T-cell (primary cell): ENCODE data around the gene MGAT2. TPM values are rescaled to one million over a fixed set of nuclear protein-coding genes. Genes with fewer than 3 reads are reported as not detected.
"Not testable (repeated sequence)": the region's sequence is repeated elsewhere in the genome, so short reads cannot be mapped to it uniquely, and the experiment has no call there.

Source experiments
- ATAC-seq, 4 experiments: fragments of 200-7000 bp in 3 of 4; fragments of 150-1000 bp in 1 of 4; cut with Tn5 transposase; replicated peaks in 1 of 4; 1 replicate in 3 of 4; 2 replicates in 1 of 4; pipeline ENCODE4 v1.10.0; 2021; ENCODE audit warnings: moderate library complexity in 3 of 4, mild to moderate bottlenecking in 2 of 4, moderate number of reproducible peaks in 1 of 4
- CTCF ChIA-PET, 2 donors: fragments of 300-600 bp; sonication (Branson Sonifier 250); formaldehyde crosslinking; loops; one replicate each; lab custom pipeline; 2022; ENCODE audit warnings: antibody characterized with exemption in 2 of 2; lab: Charles Lee
- POLR2A ChIA-PET, 2 donors: fragments of 300-600 bp; sonication (Branson Sonifier 250); formaldehyde crosslinking; loops; one replicate each; lab custom pipeline; 2022; ENCODE audit warnings: antibody characterized with exemption in 2 of 2; lab: Charles Lee
- DNase-seq, 35 experiments: peaks; one replicate each; pipeline versions ENCODE4 v3.0.0 to v3.0.0-alpha.2; 2013 to 2023
- H3K27ac ChIP-seq: one replicate; pipeline ENCODE4 v1.5.1; 2013; ENCODE audit warnings: low read length
- H3K27me3 ChIP-seq, 2 experiments: replicated peaks in 1 of 2; 1 replicate in 1 of 2; 2 replicates in 1 of 2; pipeline versions ENCODE4 v1.6.1 to v1.7.0; 2013; ENCODE audit warnings: low read length in 1 of 2, mixed read lengths in 1 of 2; ENCODE audit not compliant: control insufficient read depth in 2 of 2, insufficient read depth in 2 of 2; ENCODE audit errors: extremely low read depth in 1 of 2
- H3K36me3 ChIP-seq, 2 donors: 1 replicate in 1 of 2; 2 replicates in 1 of 2; pipeline versions ENCODE4 v1.6.1 to v1.7.0; 2013; ENCODE audit warnings: low read length in 1 of 2; ENCODE audit not compliant: control insufficient read depth in 2 of 2, insufficient read depth in 1 of 2; ENCODE audit errors: extremely low read depth in 1 of 2
- H3K4me1 ChIP-seq, 2 experiments: 1 replicate in 1 of 2; 2 replicates in 1 of 2; pipeline versions ENCODE4 v1.6.1 to v1.7.0; 2013; ENCODE audit warnings: low read length in 2 of 2, mixed read lengths in 1 of 2; ENCODE audit not compliant: insufficient read depth in 2 of 2, control insufficient read depth in 1 of 2; ENCODE audit errors: extremely low read depth in 1 of 2
- H3K4me3 ChIP-seq, 2 donors: 1 replicate in 1 of 2; 2 replicates in 1 of 2; pipeline versions ENCODE4 v1.5.1 to v1.7.0; 2013; ENCODE audit warnings: mild to moderate bottlenecking in 2 of 2, low read length in 1 of 2, moderate library complexity in 1 of 2; ENCODE audit not compliant: control insufficient read depth in 1 of 2; ENCODE audit errors: extremely low read depth in 1 of 2
- H3K9me3 ChIP-seq: 2 replicates; pipeline ENCODE4 v1.7.0; 2013
- H3K27ac Mint-ChIP-seq, 2 donors: one replicate each; pipeline ENCODE4 v1.8.0; 2020 to 2021; ENCODE audit warnings: mild to moderate bottlenecking in 2 of 2, mixed read lengths in 2 of 2
- H3K27me3 Mint-ChIP-seq, 2 donors: one replicate each; pipeline ENCODE4 v1.8.0; 2021 to 2022; ENCODE audit warnings: mixed read lengths in 2 of 2
- H3K36me3 Mint-ChIP-seq: one replicate; pipeline ENCODE4 v1.8.0; 2021; ENCODE audit warnings: mixed read lengths
- H3K4me1 Mint-ChIP-seq, 3 donors: one replicate each; pipeline ENCODE4 v1.8.0; 2020 to 2022; ENCODE audit warnings: mixed read lengths in 3 of 3, mild to moderate bottlenecking in 1 of 3
- H3K4me3 Mint-ChIP-seq, 3 donors: one replicate each; pipeline ENCODE4 v1.8.0; 2020 to 2022; ENCODE audit warnings: mild to moderate bottlenecking in 3 of 3, mixed read lengths in 3 of 3, moderate library complexity in 3 of 3
- H3K9me3 Mint-ChIP-seq, 3 donors: one replicate each; pipeline ENCODE4 v1.8.0; 2020 to 2022; ENCODE audit warnings: mixed read lengths in 3 of 3
- WGBS: methylation state at CpG from one replicate; pipeline ENCODE4 v1.1.5; 2013; ENCODE audit warnings: missing lambda C conversion rate; ENCODE audit not compliant: insufficient coverage; 5-methylcytosine and 5-hydroxymethylcytosine counted together
- total RNA-seq, 35 experiments: library from RNA in 6 of 35; stranded (reverse) in 6 of 35; fragments of 120-200 nt in 1 of 35; gene quantifications; one replicate each; pipeline versions ENCODE4 v1.2.1 to v1.2.4 and lab custom pipeline; 2013 to 2026

MGAT2 gene
- total RNA-seq, 5 donors from 2014 or later (not counting 1 experiment from before 2014, with no cell fraction given), result 21.7 to 54.1 (median 41.6) TPM

GRCh38 chr14:49654511-49654910 is 33.9 kb downstream of the MGAT2 start:
- WGBS, result no CpG with 5 or more reads among the region's 3 CpGs
- Histone ChIP-seq H3K4me3 (no peak overlapping the region), H3K9me3 (no peaks in the 10 kb centered on the region), H3K36me3 (no peaks in the 10 kb centered on the region), H3K27me3 (no peaks in the 10 kb centered on the region), H3K4me1 (no peaks in the 10 kb centered on the region), H3K27ac (no peak overlapping the region)
- ChIA-PET CTCF (no interaction called here), POLR2A (no interaction called here)
- DNase-seq (no peak), ATAC-seq (no peak)
- H3K27ac Mint-ChIP-seq, result no peak overlapping the region
- peaks cover 3% of the 10 kb centered on the region for H3K36me3 Mint-ChIP-seq
- H3K27me3 Mint-ChIP-seq, result no peaks in the 10 kb centered on the region
- H3K9me3 Mint-ChIP-seq, result no peaks in the 10 kb centered on the region
- peaks cover 0 to 7% (median 2%) of the 10 kb centered on the region in 3 donors for H3K4me1 Mint-ChIP-seq
- no peak overlapping the region for H3K4me3 Mint-ChIP-seq

- H3K4me1 Mint-ChIP-seq, H3K27ac Mint-ChIP-seq, H3K27ac ChIP-seq, H3K4me3 ChIP-seq, H3K9me3 Mint-ChIP-seq, H3K27me3 ChIP-seq, DNase-seq, ATAC-seq, H3K36me3 ChIP-seq, H3K27me3 Mint-ChIP-seq, H3K9me3 ChIP-seq, H3K4me1 ChIP-seq, H3K36me3 Mint-ChIP-seq, H3K4me3 Mint-ChIP-seq, POLR2A ChIA-PET: not testable (repeated sequence)
- CTCF ChIA-PET, result interaction anchor here in 1 of 2 donors (0.7 kb wide), 1 partner anchor 9 kb away, joined by 5 read pairs; no protein-coding TSS in a partner anchor
- no CpG with 5 or more reads among the region's 6 CpGs for WGBS
These were observed 36.9 kb downstream of the MGAT2 start for GRCh38 chr14:49657500-49657899.

- no peaks in the 10 kb centered on the region for H3K27me3 Mint-ChIP-seq
- ChIA-PET POLR2A (no interaction called here), CTCF (interaction anchor here in 1 of 2 donors (0.6 kb wide), 1 partner anchor 189 kb away, joined by 3 read pairs; no protein-coding TSS in a partner anchor)
- H3K27me3 ChIP-seq, result no peaks in the 10 kb centered on the region
- H3K4me3 ChIP-seq, result no peak overlapping the region
- H3K27ac Mint-ChIP-seq, result no peak overlapping the region
- H3K4me1 Mint-ChIP-seq, result peaks cover 0 to 2% (median 0%) of the 10 kb centered on the region in 3 donors
- no peak overlapping the region for H3K27ac ChIP-seq
- H3K4me1 ChIP-seq, result no peaks in the 10 kb centered on the region
- no peaks in the 10 kb centered on the region for H3K9me3 ChIP-seq
- WGBS, result no CpG with 5 or more reads among the region's 2 CpGs
- no peak for ATAC-seq
- no peaks in the 10 kb centered on the region for H3K36me3 ChIP-seq
- no peak overlapping the region for H3K4me3 Mint-ChIP-seq
- no peaks in the 10 kb centered on the region for H3K36me3 Mint-ChIP-seq
- no peaks in the 10 kb centered on the region for H3K9me3 Mint-ChIP-seq
- no peak for DNase-seq
These were observed 39.2 kb downstream of the MGAT2 start for GRCh38 chr14:49659526-49660455.

- Histone ChIP-seq H3K9me3 (no peaks in the 10 kb centered on the region), H3K27me3 (no peaks in the 10 kb centered on the region), H3K36me3 (no peaks in the 10 kb centered on the region), H3K27ac (no peak overlapping the region), H3K4me3 (no peak overlapping the region), H3K4me1 (no peaks in the 10 kb centered on the region)
- no peaks in the 10 kb centered on the region for H3K4me1 Mint-ChIP-seq
- no peak overlapping the region for H3K27ac Mint-ChIP-seq
- ChIA-PET POLR2A (no interaction called here), CTCF (interaction anchor here in 1 of 2 donors (0.5 kb wide), 1 partner anchor 12 kb away, joined by 8 read pairs; no protein-coding TSS in a partner anchor)
- no peaks in the 10 kb centered on the region for H3K27me3 Mint-ChIP-seq
- no peak for DNase-seq
- no peak for ATAC-seq
- no peak overlapping the region for H3K4me3 Mint-ChIP-seq
- peaks cover 0 to 4% (median 2%) of the 10 kb centered on the region in 3 donors for H3K9me3 Mint-ChIP-seq
- no peaks in the 10 kb centered on the region for H3K36me3 Mint-ChIP-seq
These were observed 49.9 kb downstream of the MGAT2 start for GRCh38 chr14:49670475-49670874.

Other genes starting within 250 kb of the MGAT2 start
- 1,000 to 10,000 TPM; 3,720 to 4,554 (median 3,981) TPM for gene RPS29, start 34.4 kb upstream of the MGAT2 start, total RNA-seq
- gene LRR1, start 21.9 kb upstream of the MGAT2 start, total RNA-seq, result 10 to 100 TPM in 3 of 5 donors, 1 to 10 TPM in 2; 7.6 to 15.7 (median 11.4) TPM
- 100 to 1,000 TPM; 211 to 322 (median 291) TPM for gene RPL36AL, start 173 bp upstream of the MGAT2 start, total RNA-seq
- 10 to 100 TPM in 3 of 5 donors, 1 to 10 TPM in 2; 8.2 to 26.7 (median 10.0) TPM for gene DNAAF2, start 14.4 kb downstream of the MGAT2 start, total RNA-seq
- 1 to 10 TPM in 4 of 5 donors, under 1 TPM in 1; 0.99 to 4.0 (median 1.8) TPM for gene POLE2, start 67.4 kb downstream of the MGAT2 start, total RNA-seq
- 10 to 100 TPM in 4 of 5 donors, 1 to 10 TPM in 1; 8.8 to 12.5 (median 10.2) TPM for gene KLHDC1, start 72.3 kb downstream of the MGAT2 start, total RNA-seq
- 100 to 1,000 TPM in 1 of 5 donors, 10 to 100 TPM in 4; 69.0 to 115 (median 69.2) TPM for gene KLHDC2, start 147.4 kb downstream of the MGAT2 start, total RNA-seq
- 100 to 1,000 TPM in 1 of 5 donors, 10 to 100 TPM in 4; 73.0 to 106 (median 88.8) TPM for gene NEMF, start 232.0 kb downstream of the MGAT2 start, total RNA-seq